ENCODE results near the gene ESF1.

GRCh38 chr20:13718171-13718570 lies 66.5 kb downstream of the ESF1 start:
- TF ChIP-seq ELF4 (IDR thresholded peaks at IDR 0.05) (no peak), SUZ12 (IDR thresholded peaks at IDR 0.05) (no peak), FOXK2 (IDR thresholded peaks at IDR 0.05) (no peak), ZNF384 (IDR thresholded peaks at IDR 0.05) (no peak), NFRKB (IDR thresholded peaks at IDR 0.05) (no peak), SP1 (IDR thresholded peaks at IDR 0.05) (no peak), PKNOX1 (IDR thresholded peaks at IDR 0.05) (no peak), BHLHE40 (IDR thresholded peaks at IDR 0.05; ENCODE audit: borderline replicate concordance) (no peak)

Measured in HEK293T (cell line).